Stimulated activated CD4-positive, alpha-beta T cell treated with anti-CD3 and anti-CD28 coated beads, TNF-alpha, amount 100 ng/mL, for 48 hours (primary cell): ENCODE measurements around the gene PSTPIP2.

Source experiments
- DNase-seq, 3 donors: peaks; one replicate each; pipeline ENCODE4 v3.0.0-alpha.2; 2020; ENCODE audit warnings: low read depth in 3 of 3

PSTPIP2 gene

DNA sequence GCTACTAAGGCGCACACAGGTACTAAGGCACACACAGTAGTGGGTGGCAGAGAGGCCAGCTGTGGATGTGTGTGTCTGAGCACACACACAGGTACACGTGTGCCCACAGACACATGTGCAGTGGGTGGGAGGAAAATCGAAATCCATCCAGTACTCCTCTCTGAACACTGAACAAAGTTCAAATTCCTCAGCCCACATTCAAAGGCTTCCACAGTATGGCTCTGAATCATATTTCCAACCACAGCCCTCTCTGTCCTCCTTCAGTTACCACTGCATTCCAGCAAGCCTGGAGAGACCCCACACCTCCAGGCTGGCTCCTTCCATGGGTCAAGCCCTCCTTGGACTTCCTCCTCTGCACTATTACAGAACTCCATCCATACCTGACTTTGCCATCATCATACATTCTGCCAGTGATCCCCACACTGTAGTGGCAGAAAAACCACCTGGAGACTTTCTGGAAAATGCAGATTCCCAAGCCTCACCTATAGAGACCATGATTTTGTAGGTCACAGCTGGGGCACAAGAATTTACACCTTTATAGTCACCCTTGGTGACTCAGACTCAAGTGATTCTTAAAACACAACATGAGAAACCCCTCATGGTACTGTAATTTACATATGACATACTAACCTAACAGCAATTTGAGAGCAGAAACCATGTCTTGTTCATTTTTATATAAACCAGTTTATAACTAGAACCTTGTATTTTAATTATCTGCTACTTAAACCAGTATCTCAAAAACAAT is 136.3 kb downstream of the PSTPIP2 start:
- DNase-seq: no peak
